ENCODE results near the gene FBXL7. TPM values are rescaled to one million over a fixed set of nuclear protein-coding genes. Genes with fewer than 3 reads are reported as not detected.

The FBXL7 gene
- total RNA-seq, 6 experiments from 2014 or later, result 0.81 to 1.9 (median 1.3) TPM

- no peak for DNase-seq
- Histone ChIP-seq H3K9me3 (no peaks in the 10 kb centered on the region), H3K27ac (no peak overlapping the region), H3K4me3 (no peak overlapping the region), H3K4me1 (no peaks in the 10 kb centered on the region), H3K36me3 (no peaks in the 10 kb centered on the region), H3K27me3 (no peaks in the 10 kb centered on the region)
- intact Hi-C loops (cut with DNase I), result no loop called here
- TF ChIP-seq POLR2A (IDR thresholded peaks at IDR 0.05), result no peak
- TF ChIP-seq CTCF (IDR thresholded peaks at IDR 0.05), result no peak
- no peak for ATAC-seq
- WGBS (ENCODE audit: insufficient coverage, low coverage, low lambda C conversion rate, missing lambda C conversion rate), result 59% methylated on average over 2 of the region's 2 CpGs
These were observed 123.8 kb downstream of the FBXL7 start for GRCh38 chr5:15623794-15624193.

GRCh38 chr5:15627109-15627508 is 127.1 kb downstream of the FBXL7 start:
- ATAC-seq (no peak), DNase-seq (no peak)
- no peaks in the 10 kb centered on the region for H3K4me1 ChIP-seq
- H3K4me3 ChIP-seq, result no peak overlapping the region
- WGBS (ENCODE audit: insufficient coverage, low coverage, low lambda C conversion rate, missing lambda C conversion rate), result 46% methylated on average over 2 of the region's 2 CpGs
- no peak for TF ChIP-seq CTCF (IDR thresholded peaks at IDR 0.05)
- TF ChIP-seq POLR2A (IDR thresholded peaks at IDR 0.05), result no peak
- intact Hi-C loops (cut with DNase I), result no loop called here
- H3K27ac ChIP-seq, result no peak overlapping the region
- H3K36me3 ChIP-seq, result no peaks in the 10 kb centered on the region
- H3K9me3 ChIP-seq, result no peaks in the 10 kb centered on the region
- no peaks in the 10 kb centered on the region for H3K27me3 ChIP-seq

- WGBS (ENCODE audit: insufficient coverage, low coverage, low lambda C conversion rate, missing lambda C conversion rate), result 45% methylated on average over 2 of the region's 2 CpGs
- no peak for DNase-seq
- no peaks in the 10 kb centered on the region for H3K9me3 ChIP-seq
- peak in 1 of 4 donors; percentile 18 for ATAC-seq
- no peak overlapping the region for H3K4me3 ChIP-seq
- no peaks in the 10 kb centered on the region for H3K36me3 ChIP-seq
- H3K27me3 ChIP-seq, result no peaks in the 10 kb centered on the region
- TF ChIP-seq CTCF (IDR thresholded peaks at IDR 0.05) (no peak), POLR2A (IDR thresholded peaks at IDR 0.05) (no peak)
- intact Hi-C loops (cut with DNase I), result no loop called here
- H3K4me1 ChIP-seq, result no peaks in the 10 kb centered on the region
- no peak overlapping the region for H3K27ac ChIP-seq
These were observed 127.7 kb downstream of the FBXL7 start for GRCh38 chr5:15627647-15628046.

- no peaks in the 10 kb centered on the region for H3K27me3 ChIP-seq
- no peak overlapping the region for H3K27ac ChIP-seq
- ATAC-seq (no peak), DNase-seq (no peak)
- no peak for TF ChIP-seq CTCF (IDR thresholded peaks at IDR 0.05)
- TF ChIP-seq POLR2A (IDR thresholded peaks at IDR 0.05), result no peak
- H3K4me1 ChIP-seq, result no peaks in the 10 kb centered on the region
- no peaks in the 10 kb centered on the region for H3K9me3 ChIP-seq
- no peak overlapping the region for H3K4me3 ChIP-seq
- H3K36me3 ChIP-seq, result no peaks in the 10 kb centered on the region
- intact Hi-C loops (cut with DNase I), result no loop called here
These were observed 130.5 kb downstream of the FBXL7 start for GRCh38 chr5:15630441-15630840.

GRCh38 chr5:15634591-15635288 is 134.8 kb downstream of the FBXL7 start:
- intact Hi-C loops (cut with DNase I), result no loop called here
- no peaks in the 10 kb centered on the region for H3K27me3 ChIP-seq
- H3K36me3 ChIP-seq, result no peaks in the 10 kb centered on the region
- no peaks in the 10 kb centered on the region for H3K4me1 ChIP-seq
- H3K4me3 ChIP-seq, result no peak overlapping the region
- 88% methylated on average over 4 of the region's 4 CpGs for WGBS (ENCODE audit: insufficient coverage, low coverage, low lambda C conversion rate, missing lambda C conversion rate)
- no peaks in the 10 kb centered on the region for H3K9me3 ChIP-seq
- ATAC-seq (no peak), DNase-seq (no peak)
- no peak overlapping the region for H3K27ac ChIP-seq
- no peak for TF ChIP-seq CTCF (IDR thresholded peaks at IDR 0.05)

All from right lobe of liver (tissue), 6 donors.